Measurements from ENCODE around the gene CMYA5.

GRCh38 chr5:79806741-79807140 lies 117.1 kb downstream of the CMYA5 start:
- TF ChIP-seq, protein P1, sequence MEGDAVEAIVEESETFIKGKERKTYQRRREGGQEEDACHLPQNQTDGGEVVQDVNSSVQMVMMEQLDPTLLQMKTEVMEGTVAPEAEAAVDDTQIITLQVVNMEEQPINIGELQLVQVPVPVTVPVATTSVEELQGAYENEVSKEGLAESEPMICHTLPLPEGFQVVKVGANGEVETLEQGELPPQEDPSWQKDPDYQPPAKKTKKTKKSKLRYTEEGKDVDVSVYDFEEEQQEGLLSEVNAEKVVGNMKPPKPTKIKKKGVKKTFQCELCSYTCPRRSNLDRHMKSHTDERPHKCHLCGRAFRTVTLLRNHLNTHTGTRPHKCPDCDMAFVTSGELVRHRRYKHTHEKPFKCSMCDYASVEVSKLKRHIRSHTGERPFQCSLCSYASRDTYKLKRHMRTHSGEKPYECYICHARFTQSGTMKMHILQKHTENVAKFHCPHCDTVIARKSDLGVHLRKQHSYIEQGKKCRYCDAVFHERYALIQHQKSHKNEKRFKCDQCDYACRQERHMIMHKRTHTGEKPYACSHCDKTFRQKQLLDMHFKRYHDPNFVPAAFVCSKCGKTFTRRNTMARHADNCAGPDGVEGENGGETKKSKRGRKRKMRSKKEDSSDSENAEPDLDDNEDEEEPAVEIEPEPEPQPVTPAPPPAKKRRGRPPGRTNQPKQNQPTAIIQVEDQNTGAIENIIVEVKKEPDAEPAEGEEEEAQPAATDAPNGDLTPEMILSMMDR (IDR thresholded peaks at IDR 0.05; ENCODE audit: low read length), result no peak
- TF ChIP-seq EZH2 (optimal IDR thresholded peaks at IDR 0.05; ENCODE audit: low read depth, low read length) (no peak), EZH2phosphoT487 (IDR thresholded peaks at IDR 0.05; ENCODE audit: low read length) (no peak)

Measured in MM.1S (cell line).